ENCODE results near the gene PSPC1.

DNA sequence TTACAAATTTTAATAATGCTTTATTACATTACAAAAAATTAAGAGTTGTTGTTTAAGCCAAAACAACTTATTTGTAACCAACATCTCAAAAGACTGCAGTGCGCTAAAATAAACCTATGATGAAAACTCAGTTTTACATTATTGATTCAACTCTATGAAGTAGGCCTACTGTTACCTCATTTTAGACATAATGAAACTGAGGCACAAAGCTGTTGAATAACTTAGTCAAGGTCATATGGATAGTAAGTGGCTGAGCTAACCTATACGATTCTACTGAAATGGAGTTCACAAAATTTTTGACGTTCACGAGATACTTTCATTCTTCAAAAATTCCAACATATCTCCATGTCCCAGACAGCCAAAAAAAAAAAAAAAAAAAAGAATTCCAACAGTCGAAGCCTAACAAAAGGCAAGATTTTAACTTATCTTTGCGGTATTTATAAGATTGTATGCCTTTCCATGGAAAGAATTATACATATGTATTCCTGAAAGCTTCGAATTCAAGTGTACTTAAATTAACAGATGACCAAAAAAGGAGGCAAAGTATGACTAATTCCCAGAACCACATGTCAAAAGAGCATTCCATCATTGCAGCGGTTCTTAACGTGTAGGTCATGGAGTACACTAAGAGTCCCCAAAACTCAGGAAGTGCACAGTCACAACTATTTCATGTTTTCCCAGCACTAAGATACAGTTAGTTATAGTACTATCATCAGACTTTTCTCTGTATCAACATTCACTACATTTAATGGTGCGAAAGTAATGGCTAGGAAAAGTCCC is 69.4 kb downstream of the PSPC1 start:
- no peak for TF ChIP-seq ARNTL (CRISPR knock-in tag; IDR thresholded peaks at IDR 0.05; ENCODE audit: borderline replicate concordance, low read depth)
- TF ChIP-seq, protein P1, sequence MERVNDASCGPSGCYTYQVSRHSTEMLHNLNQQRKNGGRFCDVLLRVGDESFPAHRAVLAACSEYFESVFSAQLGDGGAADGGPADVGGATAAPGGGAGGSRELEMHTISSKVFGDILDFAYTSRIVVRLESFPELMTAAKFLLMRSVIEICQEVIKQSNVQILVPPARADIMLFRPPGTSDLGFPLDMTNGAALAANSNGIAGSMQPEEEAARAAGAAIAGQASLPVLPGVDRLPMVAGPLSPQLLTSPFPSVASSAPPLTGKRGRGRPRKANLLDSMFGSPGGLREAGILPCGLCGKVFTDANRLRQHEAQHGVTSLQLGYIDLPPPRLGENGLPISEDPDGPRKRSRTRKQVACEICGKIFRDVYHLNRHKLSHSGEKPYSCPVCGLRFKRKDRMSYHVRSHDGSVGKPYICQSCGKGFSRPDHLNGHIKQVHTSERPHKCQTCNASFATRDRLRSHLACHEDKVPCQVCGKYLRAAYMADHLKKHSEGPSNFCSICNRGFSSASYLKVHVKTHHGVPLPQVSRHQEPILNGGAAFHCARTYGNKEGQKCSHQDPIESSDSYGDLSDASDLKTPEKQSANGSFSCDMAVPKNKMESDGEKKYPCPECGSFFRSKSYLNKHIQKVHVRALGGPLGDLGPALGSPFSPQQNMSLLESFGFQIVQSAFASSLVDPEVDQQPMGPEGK (CRISPR knock-in tag; IDR thresholded peaks at IDR 0.05; ENCODE audit: borderline replicate concordance), result no peak
- TF ChIP-seq CSDC2 (CRISPR knock-in tag; IDR thresholded peaks at IDR 0.05), result no peak
- TF ChIP-seq, protein P2, sequence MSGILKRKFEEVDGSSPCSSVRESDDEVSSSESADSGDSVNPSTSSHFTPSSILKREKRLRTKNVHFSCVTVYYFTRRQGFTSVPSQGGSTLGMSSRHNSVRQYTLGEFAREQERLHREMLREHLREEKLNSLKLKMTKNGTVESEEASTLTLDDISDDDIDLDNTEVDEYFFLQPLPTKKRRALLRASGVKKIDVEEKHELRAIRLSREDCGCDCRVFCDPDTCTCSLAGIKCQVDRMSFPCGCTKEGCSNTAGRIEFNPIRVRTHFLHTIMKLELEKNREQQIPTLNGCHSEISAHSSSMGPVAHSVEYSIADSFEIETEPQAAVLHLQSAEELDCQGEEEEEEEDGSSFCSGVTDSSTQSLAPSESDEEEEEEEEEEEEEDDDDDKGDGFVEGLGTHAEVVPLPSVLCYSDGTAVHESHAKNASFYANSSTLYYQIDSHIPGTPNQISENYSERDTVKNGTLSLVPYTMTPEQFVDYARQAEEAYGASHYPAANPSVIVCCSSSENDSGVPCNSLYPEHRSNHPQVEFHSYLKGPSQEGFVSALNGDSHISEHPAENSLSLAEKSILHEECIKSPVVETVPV (CRISPR knock-in tag; IDR thresholded peaks at IDR 0.05), result no peak
- no peak for TF ChIP-seq TOX (CRISPR knock-in tag; IDR thresholded peaks at IDR 0.05; ENCODE audit: borderline replicate concordance)
- TF ChIP-seq ZFP30 (CRISPR knock-in tag; IDR thresholded peaks at IDR 0.05), result no peak
- no peak for TF ChIP-seq ZNF565 (CRISPR knock-in tag; conservative IDR thresholded peaks at IDR 0.05; ENCODE audit: low read depth)
- no peak for TF ChIP-seq PPARA (CRISPR knock-in tag; IDR thresholded peaks at IDR 0.05; ENCODE audit: borderline replicate concordance)
- TF ChIP-seq ZNF70 (CRISPR knock-in tag; IDR thresholded peaks at IDR 0.05), result no peak
- TF ChIP-seq, protein P3, sequence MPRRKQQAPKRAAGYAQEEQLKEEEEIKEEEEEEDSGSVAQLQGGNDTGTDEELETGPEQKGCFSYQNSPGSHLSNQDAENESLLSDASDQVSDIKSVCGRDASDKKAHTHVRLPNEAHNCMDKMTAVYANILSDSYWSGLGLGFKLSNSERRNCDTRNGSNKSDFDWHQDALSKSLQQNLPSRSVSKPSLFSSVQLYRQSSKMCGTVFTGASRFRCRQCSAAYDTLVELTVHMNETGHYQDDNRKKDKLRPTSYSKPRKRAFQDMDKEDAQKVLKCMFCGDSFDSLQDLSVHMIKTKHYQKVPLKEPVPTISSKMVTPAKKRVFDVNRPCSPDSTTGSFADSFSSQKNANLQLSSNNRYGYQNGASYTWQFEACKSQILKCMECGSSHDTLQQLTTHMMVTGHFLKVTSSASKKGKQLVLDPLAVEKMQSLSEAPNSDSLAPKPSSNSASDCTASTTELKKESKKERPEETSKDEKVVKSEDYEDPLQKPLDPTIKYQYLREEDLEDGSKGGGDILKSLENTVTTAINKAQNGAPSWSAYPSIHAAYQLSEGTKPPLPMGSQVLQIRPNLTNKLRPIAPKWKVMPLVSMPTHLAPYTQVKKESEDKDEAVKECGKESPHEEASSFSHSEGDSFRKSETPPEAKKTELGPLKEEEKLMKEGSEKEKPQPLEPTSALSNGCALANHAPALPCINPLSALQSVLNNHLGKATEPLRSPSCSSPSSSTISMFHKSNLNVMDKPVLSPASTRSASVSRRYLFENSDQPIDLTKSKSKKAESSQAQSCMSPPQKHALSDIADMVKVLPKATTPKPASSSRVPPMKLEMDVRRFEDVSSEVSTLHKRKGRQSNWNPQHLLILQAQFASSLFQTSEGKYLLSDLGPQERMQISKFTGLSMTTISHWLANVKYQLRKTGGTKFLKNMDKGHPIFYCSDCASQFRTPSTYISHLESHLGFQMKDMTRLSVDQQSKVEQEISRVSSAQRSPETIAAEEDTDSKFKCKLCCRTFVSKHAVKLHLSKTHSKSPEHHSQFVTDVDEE (CRISPR knock-in tag; IDR thresholded peaks at IDR 0.05), result no peak
- no peak for TF ChIP-seq ZFP3 (CRISPR knock-in tag; IDR thresholded peaks at IDR 0.05)
- TF ChIP-seq BACH2 (CRISPR knock-in tag; IDR thresholded peaks at IDR 0.05; ENCODE audit: borderline replicate concordance), result no peak

All from SK-N-SH treated with all-trans-retinoic acid at 6 μM for 48 hours (cell line).